Natural killer cell (primary cell): Measurements from ENCODE around the gene NUP42. TPM values are rescaled to one million over a fixed set of nuclear protein-coding genes. Genes with fewer than 3 reads are reported as not detected.

ENCODE experiments used
- ATAC-seq, 3 donors: fragments of 150-1000 bp in 2 of 3; fragments of 200-7000 bp in 1 of 3; cut with Tn5 transposase; 1 replicate in 1 of 3; 2 replicates in 2 of 3; pipeline ENCODE4 v1.10.0; 2021; ENCODE audit warnings: mild to moderate bottlenecking in 2 of 3, moderate library complexity in 2 of 3
- DNase-seq, 2 donors: peaks; one replicate each; pipeline versions ENCODE4 v3.0.0 to v3.0.0-alpha.2; 2013 to 2021; ENCODE audit warnings: mixed read lengths in 1 of 2
- H3K27ac ChIP-seq: one replicate; pipeline ENCODE4 v1.5.1; 2013; ENCODE audit warnings: mild to moderate bottlenecking, low read length
- H3K27me3 ChIP-seq: one replicate; pipeline ENCODE4 v1.6.1; 2013; ENCODE audit warnings: low read length; ENCODE audit not compliant: control insufficient read depth, insufficient read depth
- H3K36me3 ChIP-seq: one replicate; pipeline ENCODE4 v1.6.1; 2013; ENCODE audit warnings: low read length; ENCODE audit not compliant: control insufficient read depth, insufficient read depth
- H3K4me1 ChIP-seq: one replicate; pipeline ENCODE4 v1.6.1; 2013; ENCODE audit warnings: low read length; ENCODE audit not compliant: control insufficient read depth, insufficient read depth
- H3K4me3 ChIP-seq: one replicate; pipeline ENCODE4 v1.5.1; 2013; ENCODE audit warnings: low read length
- H3K9me3 ChIP-seq: one replicate; pipeline ENCODE4 v1.6.1; 2013; ENCODE audit warnings: low read length; ENCODE audit not compliant: control insufficient read depth, insufficient read depth
- H3K27ac Mint-ChIP-seq, 2 donors: one replicate each; pipeline ENCODE4 v1.8.0; 2022; ENCODE audit warnings: mild to moderate bottlenecking in 2 of 2, mixed read lengths in 2 of 2, moderate library complexity in 1 of 2
- H3K27me3 Mint-ChIP-seq, 2 donors: one replicate each; pipeline ENCODE4 v1.8.0; 2022; ENCODE audit warnings: low read depth in 2 of 2, mixed read lengths in 2 of 2
- H3K36me3 Mint-ChIP-seq: one replicate; pipeline ENCODE4 v1.8.0; 2022; ENCODE audit warnings: mixed read lengths
- H3K4me1 Mint-ChIP-seq, 2 donors: one replicate each; pipeline ENCODE4 v1.8.0; 2022; ENCODE audit warnings: mixed read lengths in 2 of 2
- H3K4me3 Mint-ChIP-seq: one replicate; pipeline ENCODE4 v1.8.0; 2022; ENCODE audit warnings: mild to moderate bottlenecking, moderate library complexity, mixed read lengths
- H3K9me3 Mint-ChIP-seq, 2 donors: one replicate each; pipeline ENCODE4 v1.8.0; 2022; ENCODE audit warnings: mixed read lengths in 2 of 2
- CTCF ChIP-seq: fragments of 200-600 bp; IDR thresholded peaks from one replicate; pipeline ENCODE4 v1.8.0; 2022; ENCODE audit warnings: antibody characterized with exemption
- WGBS: methylation state at CpG from one replicate; pipeline ENCODE4 v1.1.7; 2013; ENCODE audit warnings: missing lambda C conversion rate; ENCODE audit not compliant: insufficient coverage; 5-methylcytosine and 5-hydroxymethylcytosine counted together
- intact Hi-C: fragments of 100-400 bp; cut with micrococcal nuclease; formaldehyde crosslinking; loops from one replicate; pipeline ENCODE4 v1.14.2; 2022
- total RNA-seq, 4 donors: library from RNA; stranded (reverse); fragments of 120-200 nt in 1 of 4; gene quantifications; one replicate each; pipeline versions ENCODE4 v1.2.3 to v1.2.4, GENCODE V29; 2013 to 2022

Gene NUP42
- total RNA-seq, 3 donors from 2014 or later (not counting 1 experiment from before 2014, with no cell fraction given) = 37.5 to 41.6 (median 40.2) TPM

GRCh38 chr7:23175938-23176337 lies 5.9 kb upstream of the NUP42 start:
- intact Hi-C loops = no loop called here
- H3K36me3 Mint-ChIP-seq = no peaks in the 10 kb centered on the region
- no peak overlapping the region for H3K4me3 Mint-ChIP-seq
- H3K9me3 Mint-ChIP-seq = no peaks in the 10 kb centered on the region
- peaks cover 0 to 3% of the 10 kb centered on the region in 2 donors for H3K27me3 Mint-ChIP-seq
- no peak overlapping the region for H3K27ac Mint-ChIP-seq
- Histone ChIP-seq H3K36me3 (peaks cover 5% of the 10 kb centered on the region), H3K27ac (no peak overlapping the region), H3K4me3 (no peak overlapping the region), H3K9me3 (no peaks in the 10 kb centered on the region), H3K4me1 (peaks cover 2% of the 10 kb centered on the region), H3K27me3 (no peaks in the 10 kb centered on the region)
- peaks cover 3 to 7% of the 10 kb centered on the region in 2 donors for H3K4me1 Mint-ChIP-seq
- TF ChIP-seq CTCF = no peak
- 65% methylated on average over 2 of the region's 2 CpGs for WGBS
- no peak for DNase-seq
- ATAC-seq = no peak

- Mint-ChIP-seq H3K4me1 (peaks cover 23 to 33% of the 10 kb centered on the region in 2 donors), H3K27ac (peak overlapping the region; percentile 99), H3K9me3 (no peaks in the 10 kb centered on the region), H3K4me3 (peak overlapping the region; percentile 96), H3K27me3 (peaks cover 0 to 3% of the 10 kb centered on the region in 2 donors), H3K36me3 (no peaks in the 10 kb centered on the region)
- peaks cover 18% of the 10 kb centered on the region for H3K4me1 ChIP-seq
- peaks cover 26% of the 10 kb centered on the region for H3K36me3 ChIP-seq
- no peak overlapping the region for H3K4me3 ChIP-seq
- intact Hi-C loops = no loop called here
- no peaks in the 10 kb centered on the region for H3K9me3 ChIP-seq
- DNase-seq = peak in 1 of 2 donors; percentile 6
- ATAC-seq = no peak
- H3K27ac ChIP-seq = no peak overlapping the region
- no peaks in the 10 kb centered on the region for H3K27me3 ChIP-seq
- WGBS = 94% methylated on average over 19 of the region's 20 CpGs
- TF ChIP-seq CTCF = no peak
Observed at GRCh38 chr7:23183279-23184012, 1.6 kb downstream of the NUP42 start.

- Histone ChIP-seq H3K9me3 (no peaks in the 10 kb centered on the region), H3K36me3 (peaks cover 34% of the 10 kb centered on the region), H3K4me1 (peaks cover 18% of the 10 kb centered on the region), H3K27me3 (no peaks in the 10 kb centered on the region), H3K4me3 (no peak overlapping the region), H3K27ac (no peak overlapping the region)
- H3K27ac Mint-ChIP-seq = peak overlapping the region; percentile 99
- WGBS = no CpG with 5 or more reads among the region's 1 CpG
- no peaks in the 10 kb centered on the region for H3K36me3 Mint-ChIP-seq
- no peaks in the 10 kb centered on the region for H3K9me3 Mint-ChIP-seq
- DNase-seq (no peak), ATAC-seq (no peak)
- no peak for TF ChIP-seq CTCF
- peak overlapping the region; percentile 53 for H3K4me3 Mint-ChIP-seq
- intact Hi-C loops = no loop called here
- peaks cover 23 to 33% of the 10 kb centered on the region in 2 donors for H3K4me1 Mint-ChIP-seq
- H3K27me3 Mint-ChIP-seq = no peaks in the 10 kb centered on the region
Observed at GRCh38 chr7:23184291-23184690, 2.4 kb downstream of the NUP42 start.
